Left lung (tissue), 10 donors: ENCODE results near the gene GLRX3. TPM values are rescaled to one million over a fixed set of nuclear protein-coding genes. Genes with fewer than 3 reads are reported as not detected.

ENCODE experiments used
- ATAC-seq: fragments of 200-7000 bp; cut with Tn5 transposase; one replicate; pipeline ENCODE4 v1.9.1; 2020; ENCODE audit warnings: moderate library complexity
- DNase-seq, 4 donors: peaks; one replicate each; pipeline ENCODE4 v3.0.0-alpha.2; 2013 to 2020
- H3K27ac ChIP-seq, 2 donors: fragments of 200-600 bp; sonication (generic) in 1 of 2; one replicate each; pipeline versions ENCODE4 v1.5.0 to v1.8.0; 2020 to 2021
- H3K27me3 ChIP-seq, 2 donors: fragments of 200-600 bp; sonication (generic) in 1 of 2; one replicate each; pipeline versions ENCODE4 v1.5.0 to v1.8.0; 2020 to 2021
- H3K36me3 ChIP-seq, 2 donors: fragments of 200-600 bp; sonication (generic) in 1 of 2; one replicate each; pipeline versions ENCODE4 v1.5.0 to v1.8.0; 2020 to 2021
- H3K4me1 ChIP-seq, 2 donors: fragments of 200-600 bp; one replicate each; pipeline ENCODE4 v1.8.0; 2021
- H3K4me3 ChIP-seq, 2 donors: fragments of 200-600 bp; sonication (generic) in 1 of 2; one replicate each; pipeline versions ENCODE4 v1.5.0 to v1.8.0; 2020 to 2021; ENCODE audit warnings: mild to moderate bottlenecking in 1 of 2
- H3K9me3 ChIP-seq, 2 donors: fragments of 200-600 bp; sonication (generic) in 1 of 2; one replicate each; pipeline versions ENCODE4 v1.5.0 to v1.8.0; 2020 to 2021
- CTCF ChIP-seq, 2 donors: fragments of 200-600 bp; sonication (generic) in 1 of 2; IDR thresholded peaks; one replicate each; pipeline versions ENCODE4 v1.5.0 to v1.8.0; 2021; ENCODE audit warnings: antibody characterized with exemption in 2 of 2
- intact Hi-C, 2 donors: fragments of 100-400 bp; cut with DNase I; formaldehyde crosslinking; loops; one replicate each; pipeline versions ENCODE4 v1.11.2 to v1.14.2; 2022
- polyA plus RNA-seq, 6 donors: library from polyadenylated mRNA; unstranded; fragments of 120-200 nt; gene quantifications; one replicate each; pipeline ENCODE4 v1.2.1, GENCODE V29; 2013; ENCODE audit not compliant: insufficient read length in 6 of 6
- total RNA-seq, 2 donors: library from RNA; stranded (reverse); fragmentation: NEBNext Ultra II Directional; extraction: Animal tissue kit (Norgen Biotek cat#: 25700); gene quantifications; one replicate each; pipeline ENCODE4 v1.2.1, GENCODE V29; 2021
- donor health status: DM: no; HTN: yes; CAD: no.
- donor health status: DM: no; HTN: no; CAD: no.

The GLRX3 gene
- total and polyA plus RNA-seq, 8 donors: 67.3 to 88.6 (median 75.9) TPM

DNA sequence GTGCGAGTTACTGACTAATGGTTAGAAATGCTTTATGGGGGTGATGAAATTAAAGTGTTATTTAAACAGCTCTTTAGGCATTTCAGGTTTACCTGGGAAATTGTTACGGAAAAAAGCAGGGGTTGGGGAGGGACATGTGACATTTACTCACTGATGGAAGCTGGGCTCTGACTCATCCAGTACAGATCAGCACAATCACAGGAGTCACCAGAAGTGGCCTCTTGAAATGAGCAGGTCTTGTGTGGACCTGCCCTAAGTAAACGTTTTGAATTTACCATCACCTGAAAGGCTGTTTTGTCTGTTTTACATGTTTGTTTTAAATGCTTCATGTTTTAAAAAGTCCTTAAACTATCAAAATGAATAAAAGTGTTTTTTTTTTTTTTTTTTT is 2.3 kb downstream of the GLRX3 start:
- no peak for TF ChIP-seq CTCF (IDR thresholded peaks at IDR 0.05)
- H3K9me3 ChIP-seq: no peaks in the 10 kb centered on the region
- intact Hi-C loops: no loop called here
- H3K27me3 ChIP-seq: no peaks in the 10 kb centered on the region
- peaks cover 19 to 58% of the 10 kb centered on the region in 2 donors for H3K4me1 ChIP-seq
- peaks cover 0 to 14% of the 10 kb centered on the region in 2 donors for H3K36me3 ChIP-seq
- DNase-seq (peak in 2 of 4 donors; percentile 47 to 52), ATAC-seq (peak; percentile 77)
- H3K27ac ChIP-seq: peak overlapping the region in 1 of 2 donors; percentile 67
- H3K4me3 ChIP-seq: peak overlapping the region in 1 of 2 donors; percentile 98

DNA sequence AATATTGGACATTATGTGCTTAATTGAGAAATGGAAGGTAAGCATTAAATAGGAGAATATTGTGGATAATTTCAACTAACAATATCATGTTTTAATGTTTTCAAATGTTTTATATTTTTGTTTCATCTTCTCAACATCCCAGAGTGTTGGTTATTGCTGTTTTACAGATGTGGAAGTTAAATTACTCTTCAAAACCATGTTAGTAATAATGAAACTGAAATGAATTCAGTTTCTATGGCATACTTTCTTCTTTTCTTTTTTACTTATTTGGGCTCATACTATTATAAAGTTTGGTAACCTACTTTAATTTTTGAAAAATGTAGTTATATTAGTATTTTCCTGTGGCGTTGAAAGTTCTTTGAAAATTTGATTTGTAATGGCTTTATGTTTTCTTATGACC is 4.2 kb downstream of the GLRX3 start:
- H3K27me3 ChIP-seq: no peaks in the 10 kb centered on the region
- ATAC-seq: no peak
- H3K4me1 ChIP-seq: peaks cover 19 to 58% of the 10 kb centered on the region in 2 donors
- TF ChIP-seq CTCF (IDR thresholded peaks at IDR 0.05): no peak
- H3K27ac ChIP-seq: no peak overlapping the region
- DNase-seq: no peak
- intact Hi-C loops: no loop called here
- peaks cover 0 to 19% of the 10 kb centered on the region in 2 donors for H3K36me3 ChIP-seq
- H3K4me3 ChIP-seq: no peak overlapping the region
- no peaks in the 10 kb centered on the region for H3K9me3 ChIP-seq

DNA sequence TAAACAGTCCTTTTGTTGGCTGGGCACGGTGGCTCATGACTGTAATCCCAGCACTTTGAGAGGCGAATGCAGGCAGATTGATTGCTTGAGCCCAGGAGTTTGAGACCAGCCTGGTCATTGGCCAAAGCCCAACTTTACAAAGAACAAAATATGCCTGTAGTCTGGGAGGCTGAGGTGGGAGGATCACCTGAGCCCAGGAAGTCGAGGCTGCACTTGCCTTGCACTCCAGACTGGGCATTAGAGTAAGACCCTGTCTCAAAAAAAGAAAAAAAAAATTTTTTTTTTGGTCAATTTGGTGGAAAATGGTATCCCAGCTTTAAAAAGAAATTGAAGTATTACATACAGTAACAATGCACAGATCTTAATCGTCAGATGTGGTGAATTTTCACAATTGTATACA is 4.8 kb downstream of the GLRX3 start:
- peaks cover 0 to 25% of the 10 kb centered on the region in 2 donors for H3K36me3 ChIP-seq
- H3K9me3 ChIP-seq: no peaks in the 10 kb centered on the region
- intact Hi-C loops: no loop called here
- H3K27ac ChIP-seq: no peak overlapping the region
- ATAC-seq (no peak), DNase-seq (no peak)
- no peak for TF ChIP-seq CTCF (IDR thresholded peaks at IDR 0.05)
- no peak overlapping the region for H3K4me3 ChIP-seq
- no peaks in the 10 kb centered on the region for H3K27me3 ChIP-seq
- H3K4me1 ChIP-seq: peaks cover 19 to 54% of the 10 kb centered on the region in 2 donors

DNA sequence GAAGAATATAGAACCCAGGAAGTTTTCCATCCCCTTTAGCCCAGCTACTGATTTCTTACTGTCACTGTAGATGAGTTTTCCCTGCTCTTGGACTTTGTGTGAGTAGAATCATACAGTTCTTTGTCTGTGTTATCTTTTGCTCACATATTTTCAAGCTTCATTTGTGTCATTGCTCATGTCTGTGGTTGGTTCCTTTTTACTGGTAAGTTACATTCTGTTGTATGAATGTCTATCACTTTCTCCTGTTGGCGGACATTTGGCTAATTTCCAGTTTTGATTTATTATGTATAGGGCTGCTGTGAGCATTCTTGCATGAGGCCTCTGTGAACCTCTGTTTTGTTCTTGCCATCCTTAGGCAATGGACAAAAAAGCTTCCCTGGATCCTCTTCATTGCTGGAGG is 5.3 kb downstream of the GLRX3 start:
- no peak for ATAC-seq
- intact Hi-C loops: no loop called here
- no peak for TF ChIP-seq CTCF (IDR thresholded peaks at IDR 0.05)
- no peak overlapping the region for H3K4me3 ChIP-seq
- H3K27me3 ChIP-seq: no peaks in the 10 kb centered on the region
- peaks cover 19 to 54% of the 10 kb centered on the region in 2 donors for H3K4me1 ChIP-seq
- peaks cover 0 to 30% of the 10 kb centered on the region in 2 donors for H3K36me3 ChIP-seq
- no peak for DNase-seq
- H3K27ac ChIP-seq: no peak overlapping the region
- H3K9me3 ChIP-seq: no peaks in the 10 kb centered on the region

DNA sequence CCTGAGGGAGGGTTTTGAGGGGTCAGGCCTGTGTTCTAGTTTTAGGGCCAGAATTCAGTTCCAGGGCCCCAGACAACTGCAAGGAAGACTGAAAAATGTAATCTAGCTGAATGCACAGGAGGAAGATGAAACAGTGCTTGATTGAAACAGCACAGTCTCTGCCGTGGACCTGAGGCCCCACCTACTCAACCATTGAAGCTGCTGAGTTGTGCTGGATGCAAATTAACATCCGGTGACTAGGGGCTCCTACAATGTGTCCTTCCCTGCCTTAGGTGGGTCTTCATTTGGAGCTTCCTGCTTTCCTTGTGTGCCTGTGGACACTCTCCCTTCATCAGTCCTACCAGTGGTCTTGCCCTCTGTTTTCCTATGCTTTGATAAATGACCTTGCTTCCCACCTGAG is 5.7 kb downstream of the GLRX3 start:
- Histone ChIP-seq H3K27ac (no peak overlapping the region), H3K4me1 (peaks cover 19 to 53% of the 10 kb centered on the region in 2 donors), H3K4me3 (no peak overlapping the region), H3K27me3 (no peaks in the 10 kb centered on the region), H3K36me3 (peaks cover 0 to 34% of the 10 kb centered on the region in 2 donors), H3K9me3 (no peaks in the 10 kb centered on the region)
- DNase-seq: no peak
- TF ChIP-seq CTCF (IDR thresholded peaks at IDR 0.05): no peak
- ATAC-seq: no peak
- intact Hi-C loops: no loop called here
